WTC11 (cell line): ENCODE data around the gene TMEM167A.

Experiments
- CBFB ChIP-seq: sonication (generic); formaldehyde crosslinking; IDR thresholded peaks from 2 replicates; pipeline ENCODE4 v1.8.1; 2022; ENCODE audit warnings: mild to moderate bottlenecking, low read depth, missing genetic modification reagents
- CREB1 ChIP-seq: sonication (generic); formaldehyde crosslinking; IDR thresholded peaks from 2 replicates; pipeline ENCODE4 v1.8.0; 2023; ENCODE audit warnings: mild to moderate bottlenecking, missing genetic modification reagents
- EMX1 ChIP-seq: fragments of 250-450 bp; sonication (Bioruptor Pico); IDR thresholded peaks from 2 replicates; pipeline ENCODE4 v1.8.0; 2021; ENCODE audit warnings: mild to moderate bottlenecking
- FOXP1 ChIP-seq: sonication (generic); formaldehyde crosslinking; IDR thresholded peaks from 2 replicates; pipeline ENCODE4 v1.8.0; 2022; ENCODE audit warnings: missing genetic modification reagents, mild to moderate bottlenecking, moderate library complexity, borderline replicate concordance
- IRF2 ChIP-seq: sonication (generic); formaldehyde crosslinking; IDR thresholded peaks from 2 replicates; pipeline ENCODE4 v1.8.0; 2022; ENCODE audit warnings: low read depth, missing genetic modification reagents, borderline replicate concordance
- JUN ChIP-seq: sonication (generic); formaldehyde crosslinking; IDR thresholded peaks from 2 replicates; pipeline ENCODE4 v1.8.0; 2023; ENCODE audit warnings: mild to moderate bottlenecking, missing genetic modification reagents
- NR2C2 ChIP-seq: sonication (generic); formaldehyde crosslinking; IDR thresholded peaks from 2 replicates; pipeline ENCODE4 v1.8.0; 2022; ENCODE audit warnings: mild to moderate bottlenecking, missing genetic modification reagents
- NR3C1 ChIP-seq: sonication (generic); formaldehyde crosslinking; conservative IDR thresholded peaks from 2 replicates; pipeline ENCODE4 v1.8.1; 2023; ENCODE audit warnings: low read depth, mild to moderate bottlenecking, missing genetic modification reagents
- ZNF671 ChIP-seq: fragments of 250-450 bp; sonication (Bioruptor Pico); IDR thresholded peaks from 2 replicates; pipeline ENCODE4 v1.8.0; 2021; ENCODE audit warnings: mild to moderate bottlenecking
- TF ChIP-seq, protein P1 (sequence below): fragments of 200-600 bp; IDR thresholded peaks from 2 replicates; pipeline ENCODE4 v1.8.0; 2022; ENCODE audit warnings: antibody characterized with exemption
- TF ChIP-seq, protein P2 (sequence below): sonication (generic); formaldehyde crosslinking; IDR thresholded peaks from 2 replicates; pipeline ENCODE4 v1.8.1; 2022; ENCODE audit warnings: low read depth, mild to moderate bottlenecking, moderate library complexity, missing genetic modification reagents, borderline replicate concordance
- TF ChIP-seq, protein P3 (sequence below): sonication (generic); formaldehyde crosslinking; IDR thresholded peaks from 2 replicates; pipeline ENCODE4 v1.8.1; 2022; ENCODE audit warnings: low read depth, missing genetic modification reagents, borderline replicate concordance
- TF ChIP-seq, protein P4 (sequence below): sonication (generic); formaldehyde crosslinking; IDR thresholded peaks from 2 replicates; pipeline ENCODE4 v1.8.0; 2022; ENCODE audit warnings: mild to moderate bottlenecking, missing genetic modification reagents

DNA sequence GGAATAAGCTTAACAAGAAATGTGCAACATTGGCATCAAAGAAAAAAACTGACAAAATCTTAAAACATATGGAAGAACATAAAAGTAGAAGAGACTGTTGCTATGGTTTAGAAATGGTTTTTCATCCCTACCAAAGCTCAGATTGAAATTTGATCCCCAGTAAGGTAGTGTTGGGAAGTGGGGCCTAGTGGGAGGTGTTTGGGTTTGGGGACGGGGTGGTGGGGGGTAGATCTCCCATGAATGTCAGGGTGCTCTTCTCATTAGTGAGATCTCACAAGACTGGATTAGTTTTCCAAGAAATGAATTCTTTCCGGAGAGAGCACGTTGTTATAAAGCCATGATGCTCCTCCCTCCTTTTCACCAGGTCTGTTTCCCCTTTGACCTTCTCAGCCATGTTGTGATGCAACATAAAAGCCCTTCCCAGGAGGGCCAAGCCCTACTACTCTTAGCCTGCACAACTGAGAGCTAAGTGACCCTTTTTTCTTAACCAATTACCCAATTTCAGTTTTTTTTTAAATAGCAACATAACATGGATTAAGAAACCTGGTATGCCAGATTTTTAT, 10.6 kb downstream of the TMEM167A start:
- TF ChIP-seq, protein P1, sequence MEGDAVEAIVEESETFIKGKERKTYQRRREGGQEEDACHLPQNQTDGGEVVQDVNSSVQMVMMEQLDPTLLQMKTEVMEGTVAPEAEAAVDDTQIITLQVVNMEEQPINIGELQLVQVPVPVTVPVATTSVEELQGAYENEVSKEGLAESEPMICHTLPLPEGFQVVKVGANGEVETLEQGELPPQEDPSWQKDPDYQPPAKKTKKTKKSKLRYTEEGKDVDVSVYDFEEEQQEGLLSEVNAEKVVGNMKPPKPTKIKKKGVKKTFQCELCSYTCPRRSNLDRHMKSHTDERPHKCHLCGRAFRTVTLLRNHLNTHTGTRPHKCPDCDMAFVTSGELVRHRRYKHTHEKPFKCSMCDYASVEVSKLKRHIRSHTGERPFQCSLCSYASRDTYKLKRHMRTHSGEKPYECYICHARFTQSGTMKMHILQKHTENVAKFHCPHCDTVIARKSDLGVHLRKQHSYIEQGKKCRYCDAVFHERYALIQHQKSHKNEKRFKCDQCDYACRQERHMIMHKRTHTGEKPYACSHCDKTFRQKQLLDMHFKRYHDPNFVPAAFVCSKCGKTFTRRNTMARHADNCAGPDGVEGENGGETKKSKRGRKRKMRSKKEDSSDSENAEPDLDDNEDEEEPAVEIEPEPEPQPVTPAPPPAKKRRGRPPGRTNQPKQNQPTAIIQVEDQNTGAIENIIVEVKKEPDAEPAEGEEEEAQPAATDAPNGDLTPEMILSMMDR = no peak
- TF ChIP-seq CBFB = no peak
- no peak for TF ChIP-seq CREB1 (CRISPR knock-in tag)
- TF ChIP-seq, protein P2, sequence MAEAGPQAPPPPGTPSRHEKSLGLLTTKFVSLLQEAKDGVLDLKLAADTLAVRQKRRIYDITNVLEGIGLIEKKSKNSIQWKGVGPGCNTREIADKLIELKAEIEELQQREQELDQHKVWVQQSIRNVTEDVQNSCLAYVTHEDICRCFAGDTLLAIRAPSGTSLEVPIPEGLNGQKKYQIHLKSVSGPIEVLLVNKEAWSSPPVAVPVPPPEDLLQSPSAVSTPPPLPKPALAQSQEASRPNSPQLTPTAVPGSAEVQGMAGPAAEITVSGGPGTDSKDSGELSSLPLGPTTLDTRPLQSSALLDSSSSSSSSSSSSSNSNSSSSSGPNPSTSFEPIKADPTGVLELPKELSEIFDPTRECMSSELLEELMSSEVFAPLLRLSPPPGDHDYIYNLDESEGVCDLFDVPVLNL (CRISPR knock-in tag) = no peak
- TF ChIP-seq NR3C1 (CRISPR knock-in tag) = no peak
- TF ChIP-seq EMX1 = no peak
- TF ChIP-seq IRF2 (CRISPR knock-in tag) = no peak
- TF ChIP-seq JUN = no peak
- no peak for TF ChIP-seq NR2C2
- TF ChIP-seq FOXP1 (CRISPR knock-in tag) = no peak
- TF ChIP-seq ZNF671 (CRISPR knock-in tag) = no peak
- TF ChIP-seq, protein P3, sequence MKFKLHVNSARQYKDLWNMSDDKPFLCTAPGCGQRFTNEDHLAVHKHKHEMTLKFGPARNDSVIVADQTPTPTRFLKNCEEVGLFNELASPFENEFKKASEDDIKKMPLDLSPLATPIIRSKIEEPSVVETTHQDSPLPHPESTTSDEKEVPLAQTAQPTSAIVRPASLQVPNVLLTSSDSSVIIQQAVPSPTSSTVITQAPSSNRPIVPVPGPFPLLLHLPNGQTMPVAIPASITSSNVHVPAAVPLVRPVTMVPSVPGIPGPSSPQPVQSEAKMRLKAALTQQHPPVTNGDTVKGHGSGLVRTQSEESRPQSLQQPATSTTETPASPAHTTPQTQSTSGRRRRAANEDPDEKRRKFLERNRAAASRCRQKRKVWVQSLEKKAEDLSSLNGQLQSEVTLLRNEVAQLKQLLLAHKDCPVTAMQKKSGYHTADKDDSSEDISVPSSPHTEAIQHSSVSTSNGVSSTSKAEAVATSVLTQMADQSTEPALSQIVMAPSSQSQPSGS = no peak
- TF ChIP-seq, protein P4, sequence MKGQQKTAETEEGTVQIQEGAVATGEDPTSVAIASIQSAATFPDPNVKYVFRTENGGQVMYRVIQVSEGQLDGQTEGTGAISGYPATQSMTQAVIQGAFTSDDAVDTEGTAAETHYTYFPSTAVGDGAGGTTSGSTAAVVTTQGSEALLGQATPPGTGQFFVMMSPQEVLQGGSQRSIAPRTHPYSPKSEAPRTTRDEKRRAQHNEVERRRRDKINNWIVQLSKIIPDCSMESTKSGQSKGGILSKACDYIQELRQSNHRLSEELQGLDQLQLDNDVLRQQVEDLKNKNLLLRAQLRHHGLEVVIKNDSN (CRISPR knock-in tag) = no peak
